Neural crest cell (in vitro differentiated cells): ENCODE measurements around the gene HEBP1. TPM values are rescaled to one million over a fixed set of nuclear protein-coding genes. Genes with fewer than 3 reads are reported as not detected.

Experiments
- DNase-seq: peaks from one replicate; pipeline ENCODE4 v3.0.0; 2021; ENCODE audit warnings: low read depth, mixed read lengths, low spot score
- H3K27ac Mint-ChIP-seq: one replicate; pipeline ENCODE4 v1.8.0; 2021; ENCODE audit warnings: mild to moderate bottlenecking, mixed read lengths; ENCODE audit not compliant: unreplicated experiment
- H3K27me3 Mint-ChIP-seq: 2 replicates; pipeline ENCODE4 v1.8.0; 2021; ENCODE audit warnings: low read depth, mild to moderate bottlenecking, mixed read lengths
- H3K36me3 Mint-ChIP-seq: 2 replicates; pipeline ENCODE4 v1.8.0; 2021; ENCODE audit warnings: low read depth, mild to moderate bottlenecking, mixed read lengths
- H3K4me1 Mint-ChIP-seq: 2 replicates; pipeline ENCODE4 v1.8.0; 2021; ENCODE audit warnings: mixed read lengths
- H3K4me3 Mint-ChIP-seq: one replicate; pipeline ENCODE4 v1.8.0; 2021; ENCODE audit warnings: mild to moderate bottlenecking, mixed read lengths
- H3K9me3 Mint-ChIP-seq: 2 replicates; pipeline ENCODE4 v1.8.0; 2021; ENCODE audit warnings: mixed read lengths
- CTCF ChIP-seq: fragments of 200-600 bp; sonication (generic); conservative IDR thresholded peaks from 2 replicates; pipeline ENCODE4 v1.5.0; 2021; ENCODE audit warnings: antibody characterized with exemption, mild to moderate bottlenecking
- long read RNA-seq: library from polyadenylated mRNA; unstranded; transcript quantifications from one replicate; pipeline ENCODE4 v2.0.0, GENCODE V29; 2020
- total RNA-seq: library from RNA; stranded (reverse); gene quantifications from 2 replicates; pipeline ENCODE4 v1.2.1, GENCODE V29; 2021

The HEBP1 gene
- 23.6 and 27.7 TPM in 2 replicates for total RNA-seq
- long read RNA-seq, transcript HEBP1-201 (4 exons, 1,173 nt), result major isoform, 13 of 15 reads
- long read RNA-seq, partial matches to known transcripts, result 1 of 15 reads
- long read RNA-seq, other reads (novel, unspliced or antisense), result 1 of 15 reads

- peak; percentile 97 for DNase-seq
- Mint-ChIP-seq H3K36me3 (no peaks in the 10 kb centered on the region), H3K27me3 (peaks cover 31% of the 10 kb centered on the region), H3K4me1 (peaks cover 23% of the 10 kb centered on the region), H3K27ac (peak within 1 kb of the TSS; percentile 52), H3K4me3 (peak within 1 kb of the TSS; percentile 90), H3K9me3 (no peaks in the 10 kb centered on the region)
- peak; percentile 3 for TF ChIP-seq CTCF
These were observed at the start of gene HEBP1 for GRCh38 chr12:12999959-13000615. Gene HEBP1 (minus strand): TSS chr12:13000265. CDS start chr12:13000114, 151 bp downstream.

DNA sequence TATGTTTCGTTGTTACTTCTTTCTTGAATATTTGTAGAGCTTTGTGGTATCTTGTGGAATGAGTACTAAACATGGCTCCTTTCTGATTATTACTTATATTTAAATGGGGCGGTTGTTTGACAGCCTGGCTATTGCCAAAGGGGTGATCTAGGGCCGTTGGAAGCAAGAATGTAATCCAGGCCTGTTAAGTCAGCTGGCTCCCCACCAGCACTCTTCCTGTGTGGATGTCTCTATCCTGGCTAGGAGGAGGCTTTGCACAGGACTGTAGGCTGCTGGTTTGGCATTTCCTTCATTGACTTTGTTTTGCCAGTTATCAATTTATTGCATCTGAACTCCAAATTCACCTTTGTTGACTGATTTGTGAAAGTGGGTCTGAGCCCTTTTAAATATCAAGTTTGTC lies 49.8 kb upstream of the HEBP1 start:
- Mint-ChIP-seq H3K27me3 (peaks cover 2% of the 10 kb centered on the region), H3K9me3 (peaks cover 4% of the 10 kb centered on the region), H3K36me3 (peaks cover 8% of the 10 kb centered on the region), H3K27ac (no peak overlapping the region), H3K4me3 (no peak overlapping the region), H3K4me1 (peaks cover 19% of the 10 kb centered on the region)
- DNase-seq, result no peak
- no peak for TF ChIP-seq CTCF

- H3K9me3 Mint-ChIP-seq, result no peaks in the 10 kb centered on the region
- H3K27me3 Mint-ChIP-seq, result peaks cover 19% of the 10 kb centered on the region
- no peak for DNase-seq
- H3K27ac Mint-ChIP-seq, result no peak overlapping the region
- no peaks in the 10 kb centered on the region for H3K36me3 Mint-ChIP-seq
- TF ChIP-seq CTCF, result no peak
- H3K4me3 Mint-ChIP-seq, result peak overlapping the region; percentile 43
- peaks cover 22% of the 10 kb centered on the region for H3K4me1 Mint-ChIP-seq
These were observed 46.9 kb upstream of the HEBP1 start for GRCh38 chr12:13046964-13047363.

- Mint-ChIP-seq H3K9me3 (no peaks in the 10 kb centered on the region), H3K27ac (no peak overlapping the region), H3K4me1 (peaks cover 22% of the 10 kb centered on the region)
These were observed 45.8 kb upstream of the HEBP1 start for GRCh38 chr12:13045816-13046215.

DNA sequence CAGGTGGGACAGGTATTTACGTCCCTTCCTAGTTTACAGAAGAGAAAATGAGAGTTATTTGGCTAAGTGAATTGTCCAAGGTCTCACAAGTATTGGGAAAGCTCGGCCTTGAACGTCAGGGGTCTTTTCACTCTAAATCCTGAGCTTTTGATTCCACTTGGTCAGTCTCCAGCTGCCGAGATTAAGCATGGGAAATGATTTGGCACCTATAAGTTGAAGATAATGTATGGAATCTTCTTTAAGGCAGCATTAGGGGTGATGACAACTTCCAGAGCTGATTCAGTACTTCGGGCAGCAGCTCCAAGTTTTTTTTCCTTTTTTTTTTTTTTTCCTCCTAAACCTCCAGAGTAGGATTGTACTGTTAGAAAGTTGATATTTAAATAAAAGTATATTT lies 44.8 kb upstream of the HEBP1 start:
- Mint-ChIP-seq H3K27ac (no peak overlapping the region), H3K9me3 (no peaks in the 10 kb centered on the region), H3K4me1 (peaks cover 18% of the 10 kb centered on the region), H3K27me3 (peaks cover 27% of the 10 kb centered on the region), H3K4me3 (peak overlapping the region; percentile 93), H3K36me3 (no peaks in the 10 kb centered on the region)
- DNase-seq, result no peak
- TF ChIP-seq CTCF, result no peak

More at GRCh38 chr12:13045816-13046215, 45.8 kb upstream of the HEBP1 start:
- DNase-seq, result no peak
- no peak for TF ChIP-seq CTCF
- Mint-ChIP-seq H3K36me3 (no peaks in the 10 kb centered on the region), H3K4me3 (peak overlapping the region; percentile 93), H3K27me3 (peaks cover 25% of the 10 kb centered on the region)
